IMR-90 (cell line): ENCODE measurements around the gene CYP11A1. TPM values are rescaled to one million over a fixed set of nuclear protein-coding genes. Genes with fewer than 3 reads are reported as not detected.
A peak's percentile ranks its signal among the peaks of the same experiment; 100 is the strongest.
"Not testable (repeated sequence)": the region's sequence is repeated elsewhere in the genome, so short reads cannot be mapped to it uniquely, and the experiment has no call there.

Source experiments
- ATAC-seq: fragments of 200-7000 bp; cut with Tn5 transposase; 2 replicates; pipeline ENCODE4 v1.9.1; 2020; ENCODE audit warnings: low read depth, mild to moderate bottlenecking, moderate library complexity
- BruUV-seq: library from RNA; stranded (reverse); fragments of 400-500 nt; replicated peaks from 2 replicates; lab custom pipeline; 2021; lab: Mats Ljungman, UMichigan
- CTCF ChIA-PET: fragments of 300-600 bp; formaldehyde crosslinking; extraction: SDS; loops from one replicate; lab custom pipeline; 2021; ENCODE audit warnings: antibody characterized with exemption; lab: Yijun Ruan, JAX
- POLR2A ChIA-PET: fragments of 300-600 bp; sonication (Branson Sonifier 250); formaldehyde crosslinking; loops from one replicate; lab custom pipeline; 2022; ENCODE audit warnings: antibody characterized with exemption; ENCODE audit not compliant: unreplicated experiment; lab: Charles Lee
- DNase-seq: peaks from one replicate; pipeline ENCODE4 v3.0.0; 2013
- H2AFZ ChIP-seq: replicated peaks from 2 replicates; pipeline ENCODE3; 2013; ENCODE audit warnings: low read length, mild to moderate bottlenecking; ENCODE audit not compliant: poor library complexity
- H2AK5ac ChIP-seq: 2 replicates; pipeline ENCODE4 v1.6.1; 2013; ENCODE audit warnings: low read depth, low read length, inconsistent platforms
- H2AK9ac ChIP-seq: replicated peaks from 2 replicates; pipeline ENCODE3; 2013; ENCODE audit warnings: mild to moderate bottlenecking, low read depth, low read length, moderate library complexity; ENCODE audit not compliant: poor library complexity
- H2BK120ac ChIP-seq: 2 replicates; pipeline ENCODE4 v1.6.1; 2013; ENCODE audit warnings: low read depth, low read length, inconsistent platforms
- H2BK15ac ChIP-seq: 3 replicates; pipeline ENCODE4 v1.6.1; 2013; ENCODE audit warnings: low read depth, low read length, inconsistent platforms
- H2BK20ac ChIP-seq: 2 replicates; pipeline ENCODE4 v1.6.1; 2013; ENCODE audit warnings: low read depth, mild to moderate bottlenecking, inconsistent platforms, low read length, moderate library complexity
- H2BK5ac ChIP-seq: 2 replicates; pipeline ENCODE4 v1.6.1; 2013; ENCODE audit warnings: mild to moderate bottlenecking, low read depth, low read length, inconsistent platforms; ENCODE audit not compliant: poor library complexity, severe bottlenecking
- H3K14ac ChIP-seq: replicated peaks from 2 replicates; pipeline ENCODE4 v1.6.1; 2013; ENCODE audit warnings: low read depth, low read length, inconsistent platforms
- H3K18ac ChIP-seq: 2 replicates; pipeline ENCODE4 v1.6.1; 2013; ENCODE audit warnings: low read depth, low read length, control low read depth
- H3K23ac ChIP-seq: 2 replicates; pipeline ENCODE4 v1.6.1; 2013; ENCODE audit warnings: low read depth, low read length, inconsistent platforms
- H3K27ac ChIP-seq: 2 replicates; pipeline ENCODE4 v1.5.1; 2013; ENCODE audit warnings: mild to moderate bottlenecking, control low read depth, low read length; ENCODE audit not compliant: insufficient read depth
- H3K27me3 ChIP-seq: 2 replicates; pipeline ENCODE4 v1.6.1; 2013; ENCODE audit warnings: low read length; ENCODE audit not compliant: control insufficient read depth, insufficient read depth
- H3K36me3 ChIP-seq: 2 replicates; pipeline ENCODE4 v1.6.1; 2013; ENCODE audit warnings: low read length, mixed read lengths; ENCODE audit not compliant: control insufficient read depth, insufficient read depth
- H3K4ac ChIP-seq: 2 replicates; pipeline ENCODE4 v1.6.1; 2013; ENCODE audit warnings: low read depth, low read length, inconsistent platforms
- H3K4me1 ChIP-seq: 2 replicates; pipeline ENCODE4 v1.6.1; 2013; ENCODE audit warnings: low read length, mixed read lengths; ENCODE audit not compliant: control insufficient read depth, insufficient read depth
- H3K4me2 ChIP-seq: 2 replicates; pipeline ENCODE4 v1.6.1; 2013; ENCODE audit warnings: low read depth, mild to moderate bottlenecking, control low read depth, low read length, moderate library complexity
- H3K4me3 ChIP-seq: 2 replicates; pipeline ENCODE4 v1.5.1; 2013; ENCODE audit warnings: low read depth, mild to moderate bottlenecking, control low read depth, low read length, moderate library complexity; ENCODE audit not compliant: insufficient read depth
- H3K56ac ChIP-seq: 2 replicates; pipeline ENCODE4 v1.6.1; 2013; ENCODE audit warnings: low read length, inconsistent platforms; ENCODE audit not compliant: insufficient read depth; ENCODE audit errors: extremely low read depth
- H3K79me1 ChIP-seq, 2 experiments: 2 replicates each; pipeline ENCODE4 v1.6.1; 2013; ENCODE audit warnings: low read length in 2 of 2, inconsistent platforms in 1 of 2, low read depth in 1 of 2
- H3K9ac ChIP-seq: 2 replicates; pipeline ENCODE4 v1.6.1; 2013; ENCODE audit warnings: low read depth, low read length, control low read depth
- H3K9me1 ChIP-seq: 2 replicates; pipeline ENCODE4 v1.6.1; 2013; ENCODE audit warnings: low read length, inconsistent platforms; ENCODE audit not compliant: insufficient read depth
- H3K9me3 ChIP-seq: 2 replicates; pipeline ENCODE4 v1.6.1; 2013; ENCODE audit warnings: low read length; ENCODE audit not compliant: control insufficient read depth, insufficient read depth
- H4K20me1 ChIP-seq: 2 replicates; pipeline ENCODE4 v1.6.1; 2013; ENCODE audit warnings: low read length, inconsistent platforms; ENCODE audit not compliant: insufficient read depth
- H4K5ac ChIP-seq: 2 replicates; pipeline ENCODE4 v1.6.1; 2013; ENCODE audit warnings: mild to moderate bottlenecking, low read depth, low read length, control low read depth
- H4K8ac ChIP-seq, 2 experiments: 2 replicates each; pipeline ENCODE4 v1.6.1; 2013; ENCODE audit warnings: low read depth in 2 of 2, low read length in 2 of 2, control low read depth in 1 of 2, inconsistent platforms in 1 of 2
- H4K91ac ChIP-seq: 2 replicates; pipeline ENCODE4 v1.6.1; 2013; ENCODE audit warnings: low read depth, low read length, inconsistent platforms; ENCODE audit not compliant: insufficient read depth
- WGBS, 2 experiments: methylation state at CpG; one replicate each; pipeline versions ENCODE4 v1.1.5 to v1.1.7; 2013; ENCODE audit warnings: missing lambda C conversion rate in 2 of 2; ENCODE audit not compliant: insufficient read length in 1 of 2; ENCODE audit errors: extremely low coverage in 2 of 2; 5-methylcytosine and 5-hydroxymethylcytosine counted together
- dilution Hi-C: fragments of 300-500 bp; cut with HindIII; formaldehyde crosslinking; loops from one replicate; pipeline ENCODE4 v1.14.3; 2018; ENCODE audit warnings: low sequenced_read_pairs; ENCODE audit not compliant: unreplicated experiment
- in situ Hi-C: fragments of 300-500 bp; cut with MboI; formaldehyde crosslinking; loops from 3 replicates; pipeline ENCODE4 v1.14.3; 2019; ENCODE audit warnings: low sequenced_read_pairs, inconsistent platforms, mixed read lengths
- intact Hi-C: fragments of 100-400 bp; cut with micrococcal nuclease; formaldehyde crosslinking; loops from 2 replicates; pipeline ENCODE4 v1.10.0; 2022
- polyA plus RNA-seq, 3 experiments: library from polyadenylated mRNA; depleted of rRNA; stranded (reverse); fragments of >200 nt; gene quantifications; 2 replicates each; pipeline ENCODE4 v1.2.3, GENCODE V29; 2012; ENCODE audit warnings: low replicate concordance in 1 of 3
- total RNA-seq: library from RNA; depleted of rRNA; stranded (reverse); fragments of >200 nt; gene quantifications from 2 replicates; pipeline ENCODE4 v1.2.3, GENCODE V29; 2012

The CYP11A1 gene
- total and polyA plus RNA-seq, 2 of the 4 experiments (the other 2 are of a cell fraction) = 0.18 to 0.50 TPM

GRCh38 chr15:74390049-74390646 is 22.7 kb upstream of the CYP11A1 start:
- H3K9me3 ChIP-seq, in situ Hi-C loops, BruUV-seq, H2BK5ac ChIP-seq, H2AFZ ChIP-seq, H3K36me3 ChIP-seq, H4K8ac ChIP-seq, ATAC-seq, intact Hi-C loops, H4K91ac ChIP-seq, H4K5ac ChIP-seq, H2BK120ac ChIP-seq, CTCF ChIA-PET, H3K18ac ChIP-seq, H3K56ac ChIP-seq, H2BK20ac ChIP-seq, H4K20me1 ChIP-seq, H2BK15ac ChIP-seq, H3K27me3 ChIP-seq, dilution Hi-C loops, POLR2A ChIA-PET, H3K4me2 ChIP-seq, H3K27ac ChIP-seq, H3K4me3 ChIP-seq, H2AK5ac ChIP-seq, H3K14ac ChIP-seq, H3K9ac ChIP-seq, DNase-seq, H3K4ac ChIP-seq, H3K79me1 ChIP-seq, H3K23ac ChIP-seq: not testable (repeated sequence)
- Histone ChIP-seq H3K4me1 (peaks cover 11% of the 10 kb centered on the region), H2AK9ac (peak overlapping the region; percentile 53), H3K9me1 (peaks cover 15% of the 10 kb centered on the region)
- WGBS, 2 experiments = 93% methylated on average over 3 of the region's 11 CpGs; no CpG with 5 or more reads in 1 of the 2 experiments
